H1 (cell line): ENCODE results near the gene CDC42SE2. TPM values are rescaled to one million over a fixed set of nuclear protein-coding genes. Genes with fewer than 3 reads are reported as not detected.

Source experiments
- ATF2 ChIP-seq: IDR thresholded peaks from 2 replicates; pipeline ENCODE4 v1.6.1; 2012; ENCODE audit warnings: low read length, inconsistent platforms
- EGR1 ChIP-seq: IDR thresholded peaks from 2 replicates; pipeline ENCODE4 v1.6.1; 2011; ENCODE audit warnings: low read depth, low read length, borderline replicate concordance
- polyA plus RNA-seq, 7 experiments: library from polyadenylated mRNA; depleted of rRNA in 3 of 7; stranded (reverse) in 5 of 7; unstranded in 2 of 7; fragments of >200 nt in 5 of 7; fragments of 200-250 nt in 2 of 7; gene quantifications; 1 replicate in 5 of 7; 2 replicates in 1 of 7; 4 replicates in 1 of 7; pipeline versions ENCODE4 v1.2.1 to v1.2.3, GENCODE V29; 2011 to 2013; ENCODE audit warnings: missing spikeins in 2 of 7, mixed read lengths in 2 of 7
- total RNA-seq: library from RNA; stranded (reverse); fragmentation: NEBNext Ultra II Directional; extraction: Animal tissue kit (Norgen Biotek cat#: 25700); gene quantifications from 2 replicates; pipeline ENCODE4 v1.2.1, GENCODE V29; 2021

CDC42SE2 gene
- total and polyA plus RNA-seq, 2 of the 8 experiments (the other 6 are each of a cell fraction or from before 2014, with no cell fraction given): 16.7 to 30.8 TPM

DNA sequence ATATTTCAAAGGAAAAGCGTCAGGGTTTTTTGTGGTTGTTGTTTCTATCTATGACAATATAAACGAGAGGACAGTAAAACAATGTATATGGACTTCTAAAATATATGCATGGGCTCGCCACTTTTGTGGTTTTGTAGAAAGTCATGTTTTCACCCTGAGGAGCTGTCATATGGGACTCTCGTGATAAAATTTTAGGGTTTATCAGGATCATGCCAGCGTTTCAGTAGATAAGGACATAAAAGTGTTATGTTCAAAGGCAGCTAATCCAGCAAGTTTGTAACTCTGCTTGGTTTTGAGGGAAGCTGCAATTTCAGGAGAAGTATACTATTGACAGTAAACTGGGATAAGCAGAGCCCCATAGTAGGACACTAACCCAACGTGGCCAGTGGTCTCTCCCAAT is 120.3 kb downstream of the CDC42SE2 start (continued):
- TF ChIP-seq ATF2 (no peak), EGR1 (no peak)
